OCI-LY1 (cell line): ENCODE measurements around the gene PABPC1L.

Source experiments
- H2AFZ ChIP-seq: fragments of 200-600 bp; sonication (generic), shearing (Covaris generic); 2 replicates; pipeline ENCODE4 v1.6.0; 2014; ENCODE audit warnings: antibody characterized with exemption, mild to moderate bottlenecking, low read length
- H3F3A ChIP-seq: fragments of 200-600 bp; sonication (generic), shearing (Covaris generic); 2 replicates; pipeline ENCODE4 v1.6.0; 2014; ENCODE audit warnings: mild to moderate bottlenecking, antibody characterized with exemption, low read length, moderate library complexity; ENCODE audit not compliant: insufficient read depth
- H3K27ac ChIP-seq: fragments of 200-600 bp; sonication (generic); 2 replicates; pipeline ENCODE4 v1.5.1; 2014; ENCODE audit warnings: low read length, mixed run types, mild to moderate bottlenecking, low read depth; ENCODE audit not compliant: poor library complexity, severe bottlenecking
- H3K27me3 ChIP-seq: fragments of 200-600 bp; sonication (generic); 2 replicates; pipeline ENCODE4 v1.6.0; 2014; ENCODE audit warnings: antibody characterized with exemption, mild to moderate bottlenecking, low read length, moderate library complexity; ENCODE audit not compliant: insufficient read depth
- H3K36me3 ChIP-seq: fragments of 200-600 bp; sonication (generic); 2 replicates; pipeline ENCODE4 v1.6.1; 2014; ENCODE audit warnings: mild to moderate bottlenecking, antibody characterized with exemption, low read length, moderate library complexity, mixed read lengths; ENCODE audit not compliant: insufficient read depth
- H3K4me1 ChIP-seq: fragments of 200-600 bp; sonication (generic); 2 replicates; pipeline ENCODE4 v1.5.1; 2014; ENCODE audit warnings: mild to moderate bottlenecking, low read length, moderate library complexity; ENCODE audit not compliant: insufficient read depth, severe bottlenecking
- H3K4me2 ChIP-seq: fragments of 200-600 bp; sonication (generic), shearing (Covaris generic); 2 replicates; pipeline ENCODE4 v1.6.1; 2014; ENCODE audit warnings: low read length
- H3K4me3 ChIP-seq: fragments of 200-600 bp; sonication (generic); 2 replicates; pipeline ENCODE4 v1.5.1; 2014; ENCODE audit warnings: low read length, low read depth, mild to moderate bottlenecking, mixed read lengths; ENCODE audit not compliant: poor library complexity, severe bottlenecking
- H3K79me2 ChIP-seq: fragments of 200-600 bp; shearing (Covaris generic); 2 replicates; pipeline ENCODE4 v1.6.1; 2016; ENCODE audit warnings: mixed run types, low read length, mixed read lengths; ENCODE audit not compliant: insufficient read depth
- H3K9ac ChIP-seq: fragments of 200-600 bp; sonication (generic), shearing (Covaris generic); 2 replicates; pipeline ENCODE4 v1.6.1; 2014; ENCODE audit warnings: mild to moderate bottlenecking, low read length, mixed read lengths
- H3K9me2 ChIP-seq: fragments of 200-600 bp; sonication (generic), shearing (Covaris generic); 2 replicates; pipeline ENCODE4 v1.6.1; 2014; ENCODE audit warnings: low read depth, mild to moderate bottlenecking, low read length, mixed read lengths
- H3K9me3 ChIP-seq: fragments of 200-600 bp; shearing (Covaris generic); 2 replicates; pipeline ENCODE4 v1.6.1; 2014; ENCODE audit warnings: low read length, mixed read lengths
- H4K20me1 ChIP-seq: fragments of 200-600 bp; sonication (generic), shearing (Covaris generic); 2 replicates; pipeline ENCODE4 v1.6.0; 2016; ENCODE audit warnings: mild to moderate bottlenecking, low read length; ENCODE audit not compliant: insufficient read depth
- EZH2 ChIP-seq: fragments of 200-600 bp; sonication (generic), shearing (Covaris generic); IDR thresholded peaks from 2 replicates; pipeline ENCODE4 v1.8.0; 2017; ENCODE audit warnings: borderline replicate concordance, mixed run types, mild to moderate bottlenecking, antibody characterized with exemption, low read length, moderate library complexity, mixed read lengths
- TF ChIP-seq, protein P1 (sequence below): fragments of 200-600 bp; sonication (generic), shearing (Covaris generic); IDR thresholded peaks from 2 replicates; pipeline ENCODE4 v1.5.1; 2017; ENCODE audit warnings: mild to moderate bottlenecking, antibody characterized with exemption, low read length, moderate library complexity, mixed read lengths

Gene PABPC1L

DNA sequence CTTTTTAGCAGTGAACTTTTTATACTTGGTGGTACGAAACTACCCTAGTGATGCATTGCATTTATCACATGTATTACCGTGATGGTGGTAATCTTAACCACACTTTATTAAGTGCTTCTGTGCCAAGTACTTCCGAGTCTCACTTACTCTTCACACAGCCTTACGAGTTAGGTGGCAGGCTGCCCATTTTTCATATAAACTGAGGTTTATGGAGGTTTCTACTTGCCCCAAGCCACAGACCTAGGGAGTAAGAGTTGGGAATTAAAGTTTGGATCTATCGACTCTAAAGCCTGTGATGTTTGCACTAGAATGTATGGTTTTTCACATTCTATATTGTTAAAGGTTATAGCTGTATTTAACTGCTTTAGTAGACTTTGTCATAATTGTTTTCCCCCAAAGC, 5.5 kb upstream of the PABPC1L start:
- H3K79me2 ChIP-seq = peaks cover 17% of the 10 kb centered on the region
- H3K27ac ChIP-seq = no peak overlapping the region
- no peak overlapping the region for H2AFZ ChIP-seq
- 0 out of 2 replicates have a peak, but pooled peaks cover 3% of the 10 kb centered on the region for H4K20me1 ChIP-seq
- H3K4me3 ChIP-seq = no peak overlapping the region
- H3K9me3 ChIP-seq = no peaks in the 10 kb centered on the region
- H3K9ac ChIP-seq = no peak overlapping the region
- no peak overlapping the region for H3K4me2 ChIP-seq
- 0 out of 2 replicates have a peak, but pooled peaks cover 4% of the 10 kb centered on the region for H3F3A ChIP-seq
- TF ChIP-seq, protein P1, sequence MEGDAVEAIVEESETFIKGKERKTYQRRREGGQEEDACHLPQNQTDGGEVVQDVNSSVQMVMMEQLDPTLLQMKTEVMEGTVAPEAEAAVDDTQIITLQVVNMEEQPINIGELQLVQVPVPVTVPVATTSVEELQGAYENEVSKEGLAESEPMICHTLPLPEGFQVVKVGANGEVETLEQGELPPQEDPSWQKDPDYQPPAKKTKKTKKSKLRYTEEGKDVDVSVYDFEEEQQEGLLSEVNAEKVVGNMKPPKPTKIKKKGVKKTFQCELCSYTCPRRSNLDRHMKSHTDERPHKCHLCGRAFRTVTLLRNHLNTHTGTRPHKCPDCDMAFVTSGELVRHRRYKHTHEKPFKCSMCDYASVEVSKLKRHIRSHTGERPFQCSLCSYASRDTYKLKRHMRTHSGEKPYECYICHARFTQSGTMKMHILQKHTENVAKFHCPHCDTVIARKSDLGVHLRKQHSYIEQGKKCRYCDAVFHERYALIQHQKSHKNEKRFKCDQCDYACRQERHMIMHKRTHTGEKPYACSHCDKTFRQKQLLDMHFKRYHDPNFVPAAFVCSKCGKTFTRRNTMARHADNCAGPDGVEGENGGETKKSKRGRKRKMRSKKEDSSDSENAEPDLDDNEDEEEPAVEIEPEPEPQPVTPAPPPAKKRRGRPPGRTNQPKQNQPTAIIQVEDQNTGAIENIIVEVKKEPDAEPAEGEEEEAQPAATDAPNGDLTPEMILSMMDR = no peak
- TF ChIP-seq EZH2 = no peak
- peaks cover 92% of the 10 kb centered on the region for H3K36me3 ChIP-seq
- H3K9me2 ChIP-seq = no peaks in the 10 kb centered on the region
- H3K4me1 ChIP-seq = peaks cover 5% of the 10 kb centered on the region
- H3K27me3 ChIP-seq = no peaks in the 10 kb centered on the region

DNA sequence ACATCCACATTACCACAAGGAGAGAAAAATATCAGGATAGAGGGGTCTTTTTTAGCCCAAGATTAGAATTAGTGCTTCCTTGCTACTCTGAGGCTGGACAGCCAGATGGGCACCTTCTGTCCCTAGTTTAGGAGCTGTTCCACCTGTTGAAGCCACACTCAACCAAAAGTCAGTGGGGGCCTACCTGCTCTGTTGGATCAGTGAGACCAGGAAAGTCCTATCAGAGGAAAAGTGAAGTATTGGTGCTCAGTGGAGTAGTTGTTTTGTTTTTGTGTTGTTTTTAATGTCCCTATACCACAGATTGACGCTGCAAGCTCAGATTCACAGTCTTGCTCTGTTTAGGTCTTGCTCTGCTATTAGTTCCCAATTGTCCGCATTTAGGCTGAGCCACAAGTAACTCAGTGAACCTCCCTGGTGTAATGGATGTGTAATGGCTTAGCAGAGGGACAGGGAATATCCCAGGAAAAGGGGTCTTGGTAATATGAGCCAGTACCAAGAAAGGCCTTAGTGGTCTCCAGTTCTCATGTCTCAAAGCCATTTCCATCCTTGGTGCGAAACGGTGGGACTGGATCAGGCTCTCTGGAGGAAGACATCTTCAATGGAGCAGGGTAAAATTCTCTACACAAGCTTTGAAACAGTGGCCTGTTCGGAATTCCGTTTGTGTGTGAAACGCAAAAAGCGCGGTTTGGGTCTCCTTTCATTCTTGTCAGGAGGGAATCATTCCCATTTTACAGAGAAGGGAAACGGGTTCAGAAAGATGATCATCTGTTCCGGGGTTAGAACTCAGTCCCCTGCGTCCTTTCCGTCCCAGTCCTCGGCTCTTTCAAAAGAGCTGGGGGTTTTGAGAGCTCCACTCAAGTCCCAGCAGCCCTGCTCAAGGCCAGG, 631 bp upstream of the PABPC1L start:
- H2AFZ ChIP-seq = no peak overlapping the region
- no peaks in the 10 kb centered on the region for H3K9me2 ChIP-seq
- H3K4me2 ChIP-seq = peak overlapping the region; percentile 97
- peaks cover 64% of the 10 kb centered on the region for H3K36me3 ChIP-seq
- 0 out of 2 replicates have a peak, but pooled peaks cover 4% of the 10 kb centered on the region for H3F3A ChIP-seq
- no peaks in the 10 kb centered on the region for H3K79me2 ChIP-seq
- TF ChIP-seq, protein P1 = no peak
- no peak for TF ChIP-seq EZH2
- no peaks in the 10 kb centered on the region for H3K9me3 ChIP-seq
- no peaks in the 10 kb centered on the region for H4K20me1 ChIP-seq
- H3K9ac ChIP-seq = peak overlapping the region; percentile 62
- H3K27ac ChIP-seq = peak overlapping the region; percentile 51
- H3K4me3 ChIP-seq = peak overlapping the region; percentile 81
- peaks cover 19% of the 10 kb centered on the region for H3K4me1 ChIP-seq
- no peaks in the 10 kb centered on the region for H3K27me3 ChIP-seq

GRCh38 chr20:44910690-44911262, 916 bp downstream of the PABPC1L start:
- no peaks in the 10 kb centered on the region for H3K27me3 ChIP-seq
- TF ChIP-seq EZH2 = no peak
- TF ChIP-seq, protein P1 = no peak
- peaks cover 19% of the 10 kb centered on the region for H3K4me1 ChIP-seq
- H4K20me1 ChIP-seq = no peaks in the 10 kb centered on the region
- no peaks in the 10 kb centered on the region for H3K9me3 ChIP-seq
- H3K36me3 ChIP-seq = peaks cover 59% of the 10 kb centered on the region
- H3K27ac ChIP-seq = peak overlapping the region; percentile 24
- peak overlapping the region; percentile 81 for H3K4me3 ChIP-seq
- H3K9ac ChIP-seq = peak overlapping the region; percentile 77
- H3K4me2 ChIP-seq = peak overlapping the region; percentile 97
- 0 out of 2 replicates have a peak, but pooled peaks cover 4% of the 10 kb centered on the region for H3F3A ChIP-seq
- H3K9me2 ChIP-seq = no peaks in the 10 kb centered on the region
- no peak overlapping the region for H2AFZ ChIP-seq
- no peaks in the 10 kb centered on the region for H3K79me2 ChIP-seq
